GM13976 (cell line): ENCODE data around the gene ANK2.

Experiments
- DNase-seq: peaks from one replicate; pipeline ENCODE4 v3.0.0; 2012; ENCODE audit warnings: low spot score
- in situ Hi-C: fragments of 300-500 bp; cut with MboI; formaldehyde crosslinking; loops from one replicate; pipeline ENCODE4 v1.12.0; 2022; ENCODE audit warnings: low sequenced_read_pairs, mixed read lengths, inconsistent platforms; ENCODE audit not compliant: unreplicated experiment
- TF ChIP-seq, protein P1 (sequence below): IDR thresholded peaks from 2 replicates; pipeline ENCODE4 v1.5.1; 2012; ENCODE audit warnings: borderline replicate concordance, mild to moderate bottlenecking; ENCODE audit not compliant: insufficient read depth; ENCODE audit errors: extremely low read depth, missing control alignments, control extremely low read depth

Gene ANK2

DNA sequence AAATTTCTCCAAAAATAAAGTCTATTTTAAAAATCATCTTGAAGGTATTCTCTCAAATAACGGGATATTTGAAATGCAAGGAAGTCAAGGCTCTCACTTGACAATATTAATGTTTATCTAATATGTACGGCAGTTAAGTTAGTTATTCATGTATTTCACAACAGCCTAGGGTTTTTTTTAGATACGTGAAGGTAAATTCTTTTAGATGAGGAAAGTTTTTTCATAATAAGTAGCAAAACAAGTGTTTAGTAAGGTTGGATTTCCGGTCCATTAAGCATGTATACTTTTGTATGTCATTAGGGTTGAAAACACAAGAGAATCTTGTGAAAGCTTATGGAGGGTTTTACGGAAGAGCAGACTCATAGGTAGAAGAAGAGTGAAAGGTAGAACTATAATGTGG is 273.3 kb downstream of the ANK2 start:
- TF ChIP-seq, protein P1, sequence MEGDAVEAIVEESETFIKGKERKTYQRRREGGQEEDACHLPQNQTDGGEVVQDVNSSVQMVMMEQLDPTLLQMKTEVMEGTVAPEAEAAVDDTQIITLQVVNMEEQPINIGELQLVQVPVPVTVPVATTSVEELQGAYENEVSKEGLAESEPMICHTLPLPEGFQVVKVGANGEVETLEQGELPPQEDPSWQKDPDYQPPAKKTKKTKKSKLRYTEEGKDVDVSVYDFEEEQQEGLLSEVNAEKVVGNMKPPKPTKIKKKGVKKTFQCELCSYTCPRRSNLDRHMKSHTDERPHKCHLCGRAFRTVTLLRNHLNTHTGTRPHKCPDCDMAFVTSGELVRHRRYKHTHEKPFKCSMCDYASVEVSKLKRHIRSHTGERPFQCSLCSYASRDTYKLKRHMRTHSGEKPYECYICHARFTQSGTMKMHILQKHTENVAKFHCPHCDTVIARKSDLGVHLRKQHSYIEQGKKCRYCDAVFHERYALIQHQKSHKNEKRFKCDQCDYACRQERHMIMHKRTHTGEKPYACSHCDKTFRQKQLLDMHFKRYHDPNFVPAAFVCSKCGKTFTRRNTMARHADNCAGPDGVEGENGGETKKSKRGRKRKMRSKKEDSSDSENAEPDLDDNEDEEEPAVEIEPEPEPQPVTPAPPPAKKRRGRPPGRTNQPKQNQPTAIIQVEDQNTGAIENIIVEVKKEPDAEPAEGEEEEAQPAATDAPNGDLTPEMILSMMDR = no peak
- in situ Hi-C loops = no loop called here
- no peak for DNase-seq

DNA sequence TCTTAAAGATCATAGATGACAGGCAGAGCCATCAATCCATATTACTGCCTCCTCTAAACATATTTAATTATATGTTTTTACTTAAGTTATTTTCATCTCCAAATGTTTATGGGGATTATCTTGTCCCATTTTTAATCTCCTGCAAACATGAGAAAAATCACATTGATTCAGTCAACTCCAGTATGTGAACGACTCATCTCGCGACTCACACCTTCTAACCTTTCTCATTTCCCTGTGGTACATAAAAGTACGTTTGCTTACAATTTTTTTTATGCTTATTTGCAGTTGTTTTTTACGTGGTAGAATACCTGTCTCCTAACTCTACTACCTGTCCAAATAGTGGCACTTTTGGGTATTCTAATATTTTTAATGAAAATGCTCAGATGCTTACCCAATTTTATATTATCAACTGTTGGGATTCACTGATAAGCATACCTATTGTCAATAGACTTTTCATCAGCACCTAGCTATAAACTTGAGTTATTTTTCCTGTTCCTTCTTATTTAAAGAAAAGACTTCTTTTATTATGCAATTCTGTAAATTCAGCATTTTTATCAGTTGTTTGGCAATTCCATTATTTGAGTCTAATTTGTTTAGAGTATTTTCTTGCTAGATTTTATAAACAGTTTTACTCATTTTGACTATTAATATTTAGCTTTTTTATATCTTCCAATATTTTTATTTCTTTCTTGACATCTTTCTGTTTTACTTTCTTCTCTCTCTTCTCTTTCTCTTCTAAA is 276.6 kb downstream of the ANK2 start:
- in situ Hi-C loops = no loop called here
- TF ChIP-seq, protein P1 = no peak
- DNase-seq = no peak

DNA sequence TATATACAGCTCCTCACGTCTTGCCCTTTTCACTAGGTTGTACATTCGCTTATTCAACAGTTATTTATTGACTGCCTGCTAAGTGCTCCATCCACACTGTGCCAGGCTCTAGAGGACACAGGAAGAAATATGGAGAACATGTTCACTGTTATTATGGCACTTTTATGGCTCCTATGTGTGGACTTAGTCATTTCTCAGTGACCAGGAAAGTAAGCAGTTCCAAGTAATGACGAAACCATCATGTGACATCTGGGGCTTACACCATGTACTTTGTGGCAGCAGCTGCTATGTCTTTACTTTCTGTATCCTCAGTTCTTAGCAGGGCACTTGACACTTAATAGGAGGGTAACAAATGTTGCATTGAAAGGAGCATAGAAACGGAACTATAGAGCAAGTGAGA is 278.0 kb downstream of the ANK2 start:
- TF ChIP-seq, protein P1 = no peak
- DNase-seq = no peak
- in situ Hi-C loops = no loop called here

DNA sequence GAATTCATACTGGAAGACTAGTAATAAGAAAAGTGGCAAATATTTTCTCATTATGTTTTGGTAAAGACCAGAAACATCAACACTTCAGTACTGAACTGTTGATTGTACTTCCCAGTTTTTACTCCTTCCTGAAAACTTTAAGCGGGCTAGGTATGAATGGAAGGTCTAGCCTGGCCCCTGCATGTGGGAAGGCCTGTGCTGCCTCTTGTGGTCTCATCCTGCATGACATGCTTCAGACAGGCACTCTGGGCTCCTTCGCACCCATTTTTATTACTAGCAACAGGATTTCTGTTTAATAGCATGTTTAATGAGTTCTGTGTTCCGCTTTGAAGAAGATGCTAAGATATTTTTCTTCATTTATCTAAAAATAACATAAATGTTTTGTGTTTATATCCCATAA is 279.1 kb downstream of the ANK2 start:
- TF ChIP-seq, protein P1 = no peak

DNA sequence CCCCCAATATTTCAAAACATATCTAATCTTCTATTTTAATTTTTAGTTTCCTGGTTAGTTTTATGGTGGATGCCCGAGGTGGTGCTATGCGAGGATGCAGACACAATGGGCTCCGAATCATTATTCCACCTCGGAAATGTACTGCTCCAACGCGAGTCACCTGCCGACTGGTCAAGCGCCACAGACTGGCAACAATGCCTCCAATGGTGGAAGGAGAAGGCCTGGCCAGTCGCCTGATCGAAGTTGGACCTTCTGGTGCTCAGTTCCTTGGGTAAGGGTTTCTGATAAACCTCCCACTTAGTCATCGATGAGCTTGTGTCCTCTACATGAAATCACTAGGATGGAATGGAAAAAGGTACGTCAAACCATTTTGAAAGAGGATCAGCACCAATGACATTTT is 280.7 kb downstream of the ANK2 start:
- in situ Hi-C loops = no loop called here
- no peak for DNase-seq
- TF ChIP-seq, protein P1 = no peak

More for the DNA sequence above, 279.1 kb downstream of the ANK2 start:
- in situ Hi-C loops = no loop called here
- DNase-seq = no peak

DNA sequence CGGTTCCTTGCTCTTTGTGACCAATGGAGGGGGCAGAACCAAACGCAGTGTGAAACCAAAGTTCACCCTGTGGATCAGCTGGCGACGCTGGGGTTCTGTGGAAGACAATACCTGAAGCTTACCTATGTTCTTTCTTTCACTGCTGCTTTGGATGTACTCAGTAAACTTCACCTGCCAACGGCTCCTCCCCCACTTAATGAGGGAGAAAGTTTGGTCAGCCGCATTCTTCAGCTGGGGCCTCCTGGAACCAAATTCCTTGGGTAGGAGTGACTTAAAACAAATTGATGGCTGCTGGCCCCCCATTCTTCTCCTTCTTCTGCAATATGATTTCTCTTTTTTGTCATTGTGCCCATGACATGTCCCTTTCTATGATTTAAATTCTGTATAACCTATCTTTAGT is 282.4 kb downstream of the ANK2 start:
- DNase-seq = no peak
- TF ChIP-seq, protein P1 = no peak
- in situ Hi-C loops = no loop called here
